ENCODE measurements around the gene PDE6G.
A peak's percentile ranks its signal among the peaks of the same experiment; 100 is the strongest.

PDE6G gene

GRCh38 chr17:81635431-81635830, 20.9 kb downstream of the PDE6G start (continued):
- no peak for TF ChIP-seq FEZF1 (tag by site-specific recombination; IDR thresholded peaks at IDR 0.05)
- TF ChIP-seq ZNF513 (tag by site-specific recombination; IDR thresholded peaks at IDR 0.05): no peak
- no peak for TF ChIP-seq MEIS1 (CRISPR knock-in tag; IDR thresholded peaks at IDR 0.05; ENCODE audit: borderline replicate concordance)
- TF ChIP-seq ZNF514 (tag by site-specific recombination; IDR thresholded peaks at IDR 0.05): no peak
- no peak for TF ChIP-seq ZNF747 (tag by site-specific recombination; IDR thresholded peaks at IDR 0.05)
- TF ChIP-seq ZFP3 (tag by site-specific recombination; IDR thresholded peaks at IDR 0.05; ENCODE audit: low read depth): no peak
- TF ChIP-seq SETDB1 (IDR thresholded peaks at IDR 0.05; ENCODE audit: insufficient read length, low read length): no peak

GRCh38 chr17:81631482-81631881, 24.9 kb downstream of the PDE6G start:
- POLR2A ChIA-PET: interaction anchor here (0.7 to 1.6 kb wide), 4 partner anchors 31 to 83 kb away, joined by 3 to 5 read pairs (median 4); partner anchors contain the start of genes ARL16 and HGS
- CTCF ChIA-PET: interaction anchor here (0.6 to 1.2 kb wide), 5 partner anchors 12 to 40 kb away, joined by 3 to 4 read pairs (median 3); no protein-coding TSS in a partner anchor
- H3K4me3 ChIP-seq (ENCODE audit: low read depth, low read length): no peak overlapping the region
- H3K27ac ChIP-seq (ENCODE audit: extremely low read depth, low read depth, low read length): no peak overlapping the region
- no peak for TF ChIP-seq ZNF2 (tag by site-specific recombination; IDR thresholded peaks at IDR 0.05)
- no peak for TF ChIP-seq AEBP2 (tag by site-specific recombination; IDR thresholded peaks at IDR 0.05; ENCODE audit: borderline replicate concordance)
- no peaks in the 10 kb centered on the region for H3K9me3 ChIP-seq (ENCODE audit: control insufficient read depth, insufficient read depth, low read depth, low read length)
- H3K4me1 ChIP-seq (ENCODE audit: control insufficient read depth, insufficient read depth, low read length): peaks cover 6% of the 10 kb centered on the region; the same call in 1 of the 2 replicates
- peaks cover 45 to 54% of the 10 kb centered on the region in 2 experiments for H3K36me3 ChIP-seq (ENCODE audit: control insufficient read depth in 2 of 2, insufficient read depth in 1 of 2, low read length in 2 of 2)

- Histone ChIP-seq H3K9me3 (ENCODE audit: control insufficient read depth, insufficient read depth, low read depth, low read length) (no peaks in the 10 kb centered on the region), H3K36me3 (ENCODE audit: control insufficient read depth in 2 of 2, insufficient read depth in 1 of 2, low read length in 2 of 2) (peaks cover 57 to 66% of the 10 kb centered on the region in 2 experiments), H3K27ac (ENCODE audit: extremely low read depth, low read depth, low read length) (no peak overlapping the region), H3K4me1 (ENCODE audit: control insufficient read depth, insufficient read depth, low read length) (no peaks in the 10 kb centered on the region), H3K4me3 (ENCODE audit: low read depth, low read length) (no peak overlapping the region)
- ChIA-PET CTCF (interaction anchor here (0.6 to 1.2 kb wide), 4 partner anchors 24 to 378 kb away, joined by 3 read pairs; partner anchors contain the start of gene BAHCC1), POLR2A (interaction anchor here (0.9 kb wide), 1 partner anchor 10 kb away, joined by 5 read pairs; no protein-coding TSS in a partner anchor)
- TF ChIP-seq ZNF146 (tag by site-specific recombination; IDR thresholded peaks at IDR 0.05) (no peak), GLIS2 (tag by site-specific recombination; IDR thresholded peaks at IDR 0.05) (no peak), ZNF513 (tag by site-specific recombination; IDR thresholded peaks at IDR 0.05) (no peak)
Measured at GRCh38 chr17:81630274-81630673, 26.1 kb downstream of the PDE6G start.

GRCh38 chr17:81621494-81622130, 34.7 kb downstream of the PDE6G start:
- no peak overlapping the region for H3K4me3 ChIP-seq (ENCODE audit: low read depth, low read length)
- peak overlapping the region; percentile 6; the same call in 1 of the 2 replicates for H3K27ac ChIP-seq (ENCODE audit: extremely low read depth, low read depth, low read length)
- no peaks in the 10 kb centered on the region for H3K4me1 ChIP-seq (ENCODE audit: control insufficient read depth, insufficient read depth, low read length)
- peaks cover 75 to 83% of the 10 kb centered on the region in 2 experiments for H3K36me3 ChIP-seq (ENCODE audit: control insufficient read depth in 2 of 2, insufficient read depth in 1 of 2, low read length in 2 of 2)
- ChIA-PET POLR2A (interaction anchor here (1.1 kb wide), 1 partner anchor 45 kb away, joined by 5 read pairs; the partner anchor contains the start of genes CCDC137 and OXLD1), CTCF (interaction anchor here (1.1 to 1.6 kb wide), 2 partner anchors 14 to 20 kb away, joined by 3 to 6 read pairs; no protein-coding TSS in a partner anchor)
- H3K9me3 ChIP-seq (ENCODE audit: control insufficient read depth, insufficient read depth, low read depth, low read length): no peaks in the 10 kb centered on the region
- TF ChIP-seq ZNF664 (tag by site-specific recombination; IDR thresholded peaks at IDR 0.05) (no peak), ZBTB10 (tag by site-specific recombination; IDR thresholded peaks at IDR 0.05) (no peak), ZNF16 (tag by site-specific recombination; IDR thresholded peaks at IDR 0.05; ENCODE audit: low read depth) (no peak), ZNF280D (tag by site-specific recombination; IDR thresholded peaks at IDR 0.05) (no peak), ZNF138 (tag by site-specific recombination; IDR thresholded peaks at IDR 0.05; ENCODE audit: borderline replicate concordance) (no peak), IKZF3 (tag by site-specific recombination; IDR thresholded peaks at IDR 0.05) (no peak), ZNF624 (tag by site-specific recombination; IDR thresholded peaks at IDR 0.05) (no peak)
